ENCODE results near the gene SERHL2. TPM values are rescaled to one million over a fixed set of nuclear protein-coding genes. Genes with fewer than 3 reads are reported as not detected.
"Not testable (repeated sequence)": the region's sequence is repeated elsewhere in the genome, so short reads cannot be mapped to it uniquely, and the experiment has no call there.

SERHL2 gene
- total and polyA plus RNA-seq, 2 experiments from 2014 or later: 4.8 to 5.0 TPM

- H2AFZ ChIP-seq: peak overlapping the region; percentile 93
- H3K27ac ChIP-seq; H3K4me1 ChIP-seq (ENCODE audit: insufficient read depth); H3K9me3 ChIP-seq (ENCODE audit: low read depth); H3K36me3 ChIP-seq (ENCODE audit: low read depth); H3F3A ChIP-seq (ENCODE audit: insufficient read depth); H3K9me2 ChIP-seq (ENCODE audit: insufficient read depth); H3K27me3 ChIP-seq (replicated peaks; ENCODE audit: insufficient read depth); in situ Hi-C loops (cut with MboI); DNase-seq; H4K20me1 ChIP-seq (ENCODE audit: insufficient read depth): not testable (repeated sequence)
- peaks cover 42% of the 10 kb centered on the region for H3K79me2 ChIP-seq (ENCODE audit: insufficient read depth)
- peak overlapping the region; percentile 78 for H3K4me3 ChIP-seq
- WGBS, 2 experiments (ENCODE audit: low coverage in 1 of 2, low lambda C conversion rate in 2 of 2, missing lambda C conversion rate in 2 of 2): 14 to 17% methylated on average over 19 to 20 of the region's 28 CpGs
- peak overlapping the region; percentile 76 for H3K4me2 ChIP-seq (ENCODE audit: unreplicated experiment)
- peak overlapping the region; percentile 95 for H3K9ac ChIP-seq
These were observed 34.9 kb upstream of the SERHL2 start for GRCh38 chr22:42518638-42519524.

GRCh38 chr22:42519525-42520401, 34.0 kb upstream of the SERHL2 start, which contains the start of gene RRP7A:
Gene RRP7A (minus strand): TSS chr22:42519796. CDS start chr22:42519786, 10 bp downstream.
- Histone ChIP-seq H3K79me2 (ENCODE audit: insufficient read depth) (peaks cover 42% of the 10 kb centered on the region), H3K9me3 (ENCODE audit: low read depth) (no peaks in the 10 kb centered on the region), H3K4me1 (ENCODE audit: insufficient read depth) (peaks cover 6% of the 10 kb centered on the region), H3K4me3 (peak within 1 kb of the TSS; percentile 78), H3K27me3 (replicated peaks; ENCODE audit: insufficient read depth) (no peaks in the 10 kb centered on the region), H2AFZ (peak within 1 kb of the TSS; percentile 93), H3K9ac (peak within 1 kb of the TSS; percentile 95), H3K9me2 (ENCODE audit: insufficient read depth) (no peaks in the 10 kb centered on the region), H4K20me1 (ENCODE audit: insufficient read depth) (no peaks in the 10 kb centered on the region), H3K36me3 (ENCODE audit: low read depth) (0 out of 2 replicates have a peak, but pooled peaks cover 3% of the 10 kb centered on the region), H3K27ac (no peak within 1 kb of the TSS), H3K4me2 (ENCODE audit: unreplicated experiment) (peak within 1 kb of the TSS; percentile 76), H3F3A (ENCODE audit: insufficient read depth) (no peaks in the 10 kb centered on the region)
- in situ Hi-C loops (cut with MboI): no loop called here
- WGBS, 2 experiments (ENCODE audit: low coverage in 1 of 2, low lambda C conversion rate in 2 of 2, missing lambda C conversion rate in 2 of 2): 6 to 9% methylated on average over 53 to 61 of the region's 65 CpGs
- TF ChIP-seq EZH2phosphoT487 (IDR thresholded peaks at IDR 0.05; ENCODE audit: insufficient read depth, low read depth) (no peak), EZH2 (IDR thresholded peaks at IDR 0.05; ENCODE audit: insufficient read depth, poor library complexity, severe bottlenecking) (no peak)
- peak; percentile 93 for DNase-seq

GRCh38 chr22:42521228-42521546, 32.6 kb upstream of the SERHL2 start:
- TF ChIP-seq EZH2 (IDR thresholded peaks at IDR 0.05; ENCODE audit: insufficient read depth, poor library complexity, severe bottlenecking) (no peak), EZH2phosphoT487 (IDR thresholded peaks at IDR 0.05; ENCODE audit: insufficient read depth, low read depth) (no peak)
- Histone ChIP-seq H3K9me2 (ENCODE audit: insufficient read depth) (no peaks in the 10 kb centered on the region), H3K9me3 (ENCODE audit: low read depth) (no peaks in the 10 kb centered on the region), H3F3A (ENCODE audit: insufficient read depth) (no peaks in the 10 kb centered on the region), H3K36me3 (ENCODE audit: low read depth) (0 out of 2 replicates have a peak, but pooled peaks cover 3% of the 10 kb centered on the region), H4K20me1 (ENCODE audit: insufficient read depth) (no peaks in the 10 kb centered on the region), H3K79me2 (ENCODE audit: insufficient read depth) (peaks cover 37% of the 10 kb centered on the region), H3K27me3 (replicated peaks; ENCODE audit: insufficient read depth) (no peaks in the 10 kb centered on the region), H3K9ac (no peak overlapping the region), H3K27ac (no peak overlapping the region), H3K4me1 (ENCODE audit: insufficient read depth) (peaks cover 6% of the 10 kb centered on the region), H2AFZ (no peak overlapping the region), H3K4me2 (ENCODE audit: unreplicated experiment) (no peak overlapping the region), H3K4me3 (no peak overlapping the region)
- in situ Hi-C loops (cut with MboI): no loop called here
- 89 to 90% methylated on average over 9 of the region's 9 CpGs for WGBS, 2 experiments (ENCODE audit: low coverage in 1 of 2, low lambda C conversion rate in 2 of 2, missing lambda C conversion rate in 2 of 2)
- no peak for DNase-seq

- no peak for DNase-seq
- no peaks in the 10 kb centered on the region for H4K20me1 ChIP-seq (ENCODE audit: insufficient read depth)
- no peak overlapping the region for H3K4me3 ChIP-seq
- no peak overlapping the region for H3K27ac ChIP-seq
- H3K4me2 ChIP-seq (ENCODE audit: unreplicated experiment): no peak overlapping the region
- no peak overlapping the region for H2AFZ ChIP-seq
- no peaks in the 10 kb centered on the region for H3K9me2 ChIP-seq (ENCODE audit: insufficient read depth)
- H3K79me2 ChIP-seq (ENCODE audit: insufficient read depth): peaks cover 25% of the 10 kb centered on the region
- H3K9me3 ChIP-seq (ENCODE audit: low read depth): no peaks in the 10 kb centered on the region
- H3K27me3 ChIP-seq (replicated peaks; ENCODE audit: insufficient read depth): no peaks in the 10 kb centered on the region
- H3F3A ChIP-seq (ENCODE audit: insufficient read depth): no peaks in the 10 kb centered on the region
- H3K36me3 ChIP-seq (ENCODE audit: low read depth): 0 out of 2 replicates have a peak, but pooled peaks cover 3% of the 10 kb centered on the region
- H3K4me1 ChIP-seq (ENCODE audit: insufficient read depth): peaks cover 6% of the 10 kb centered on the region
- TF ChIP-seq EZH2 (IDR thresholded peaks at IDR 0.05; ENCODE audit: insufficient read depth, poor library complexity, severe bottlenecking): no peak
- no peak for TF ChIP-seq EZH2phosphoT487 (IDR thresholded peaks at IDR 0.05; ENCODE audit: insufficient read depth, low read depth)
- H3K9ac ChIP-seq: no peak overlapping the region
- 91 to 93% methylated on average over 15 of the region's 15 CpGs for WGBS, 2 experiments (ENCODE audit: low coverage in 1 of 2, low lambda C conversion rate in 2 of 2, missing lambda C conversion rate in 2 of 2)
- in situ Hi-C loops (cut with MboI): no loop called here
These were observed 31.2 kb upstream of the SERHL2 start for GRCh38 chr22:42522546-42522945.
